ENCODE results near the gene COL17A1.
A peak's percentile ranks its signal among the peaks of the same experiment; 100 is the strongest.

Gene COL17A1

DNA sequence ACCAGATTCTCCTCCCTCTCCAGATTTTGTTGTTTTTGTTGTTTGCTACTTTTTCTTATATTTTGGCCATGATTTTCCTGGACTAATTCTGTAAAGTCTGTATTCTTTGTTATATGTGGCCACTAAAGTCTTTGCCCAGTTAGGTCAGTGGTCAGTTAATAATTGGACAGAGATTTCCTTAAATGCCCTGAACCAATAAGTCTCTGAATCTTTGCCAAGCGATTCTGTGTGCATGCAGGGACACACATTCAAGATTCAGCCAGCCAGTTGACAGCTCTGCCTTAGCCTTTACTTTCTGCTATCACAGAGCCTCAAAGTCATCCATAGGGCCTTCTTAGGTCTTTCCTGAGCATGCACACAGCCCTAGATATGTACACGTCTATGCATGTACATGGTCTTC is 11.0 kb upstream of the COL17A1 start:
- DNase-seq: no peak

GRCh38 chr10:104092749-104093148 is 7.1 kb upstream of the COL17A1 start:
- no peak for DNase-seq

DNA sequence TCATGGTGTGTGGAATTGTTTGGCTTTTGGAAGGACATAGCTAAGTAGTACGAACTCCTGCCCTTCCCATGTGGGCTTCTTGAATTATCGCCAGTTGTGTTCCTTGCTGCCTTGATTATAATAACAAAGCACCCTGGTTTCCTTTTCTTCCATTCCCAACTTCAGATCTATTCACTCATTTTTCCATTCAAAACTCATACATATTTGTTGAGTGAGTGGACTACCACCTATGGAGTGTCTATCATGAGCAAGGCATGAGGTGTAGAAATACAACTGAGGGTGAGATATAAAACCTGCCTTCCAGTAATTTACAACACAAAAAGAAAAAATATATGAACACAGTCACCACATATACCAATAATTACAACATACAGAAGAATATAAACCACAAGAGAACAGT is 4.9 kb upstream of the COL17A1 start:
- no peak for DNase-seq

DNA sequence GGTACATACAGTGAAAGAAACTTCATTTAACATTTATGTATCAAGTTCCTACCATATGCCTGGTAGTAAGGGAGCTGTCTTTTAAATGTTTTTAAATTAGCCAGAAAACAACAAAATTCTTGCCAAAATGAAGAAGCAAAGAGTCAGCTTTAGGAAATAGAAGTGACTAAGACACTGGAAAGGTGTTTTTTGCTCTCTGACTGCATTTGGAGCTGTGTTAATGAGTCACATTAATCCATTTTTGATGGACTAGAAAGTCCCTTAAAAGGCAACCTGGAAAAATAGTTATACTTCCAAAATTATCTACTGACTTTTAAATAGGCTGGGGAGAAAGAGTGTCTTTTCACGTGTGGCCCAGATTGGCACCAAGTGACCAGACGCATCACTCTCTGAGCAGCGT is 3.9 kb upstream of the COL17A1 start:
- DNase-seq: no peak

- DNase-seq: no peak
These were observed 2.6 kb upstream of the COL17A1 start for GRCh38 chr10:104088239-104088638.

GRCh38 chr10:104084482-104085142 is 1.1 kb downstream of the COL17A1 start:
- no peak for DNase-seq

DNA sequence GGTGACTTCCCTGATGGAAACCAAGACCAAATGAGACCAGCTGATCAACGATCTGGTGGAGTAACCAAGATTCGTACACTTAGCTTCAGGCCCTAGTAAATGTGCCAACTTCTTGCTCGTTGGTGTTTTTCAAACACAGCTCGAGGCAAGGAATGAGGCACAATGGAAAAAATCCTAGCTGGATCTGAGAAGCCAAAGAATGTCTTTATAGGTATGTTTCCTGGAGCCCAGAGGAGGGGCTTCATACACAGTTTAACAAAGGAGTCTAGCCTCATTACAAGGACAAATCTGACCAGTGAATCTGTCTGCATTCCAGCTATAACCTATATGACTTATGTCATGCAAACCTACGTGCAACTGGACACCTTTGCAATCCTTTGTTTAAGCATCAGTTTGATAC is 3.7 kb downstream of the COL17A1 start:
- DNase-seq: no peak

DNA sequence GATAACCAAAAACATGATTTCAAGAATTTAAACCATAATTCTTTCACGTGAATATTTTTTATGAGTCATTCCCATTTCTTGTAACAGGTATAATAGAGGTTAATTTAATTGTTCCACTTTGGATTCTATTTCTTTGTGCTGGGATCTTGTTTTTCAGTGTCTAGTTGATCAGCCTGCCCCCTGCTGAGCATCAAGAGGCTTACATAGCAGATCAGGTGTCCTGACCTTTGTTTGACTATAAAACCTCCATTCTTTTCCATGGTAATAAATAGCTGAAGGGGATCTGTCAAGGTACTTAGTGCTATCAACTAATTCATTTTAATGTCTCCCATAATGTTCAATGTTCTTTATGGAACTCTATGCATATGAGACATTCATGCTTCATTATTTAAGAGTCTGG is 4.9 kb downstream of the COL17A1 start:
- DNase-seq: peak in 1 of 6 experiments; percentile 3

DNA sequence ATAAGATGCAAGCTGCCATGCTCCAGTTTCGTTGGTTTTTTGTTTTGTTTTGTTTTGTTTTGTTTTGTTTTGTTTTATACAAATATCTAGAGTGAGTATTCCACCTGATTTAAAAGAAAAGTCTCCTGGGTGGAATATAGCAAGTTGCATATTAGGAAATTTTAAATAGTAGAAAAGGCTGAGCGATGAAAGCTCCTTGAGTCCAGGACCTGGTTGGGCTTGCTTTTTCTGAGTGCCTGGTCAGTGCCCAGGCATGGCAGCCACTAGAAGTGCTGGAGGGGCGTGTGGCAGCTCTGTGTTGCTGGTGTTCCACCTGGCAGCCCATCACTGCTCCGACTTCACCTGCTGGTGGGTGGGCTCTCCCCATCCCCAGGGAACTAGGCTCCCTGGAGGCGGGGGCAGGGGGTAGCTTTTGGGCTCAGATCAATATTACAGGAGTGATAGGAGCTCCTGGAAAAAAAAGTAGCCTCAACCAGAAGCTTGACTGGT is 8.0 kb downstream of the COL17A1 start:
- DNase-seq: no peak

DNA sequence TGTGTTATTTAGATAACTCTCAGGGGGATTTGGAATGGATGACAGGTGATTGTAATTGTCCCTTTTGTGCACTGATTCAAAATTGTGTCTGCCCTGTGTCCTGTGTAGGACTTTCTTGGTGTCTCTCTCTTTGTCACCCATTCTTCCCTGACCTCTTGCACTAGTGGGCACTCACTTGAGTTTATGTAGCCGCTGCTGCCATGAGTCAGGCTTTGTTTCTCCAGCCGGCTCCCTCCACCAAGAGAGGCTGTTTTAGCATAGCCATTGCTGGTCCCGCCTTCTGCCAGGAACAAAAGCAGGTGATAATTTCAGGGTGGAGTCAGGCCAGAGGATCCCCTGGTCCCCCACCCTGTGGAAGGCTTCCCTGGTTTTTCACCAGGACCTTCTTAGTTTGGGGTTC is 8.4 kb downstream of the COL17A1 start:
- DNase-seq: no peak

DNA sequence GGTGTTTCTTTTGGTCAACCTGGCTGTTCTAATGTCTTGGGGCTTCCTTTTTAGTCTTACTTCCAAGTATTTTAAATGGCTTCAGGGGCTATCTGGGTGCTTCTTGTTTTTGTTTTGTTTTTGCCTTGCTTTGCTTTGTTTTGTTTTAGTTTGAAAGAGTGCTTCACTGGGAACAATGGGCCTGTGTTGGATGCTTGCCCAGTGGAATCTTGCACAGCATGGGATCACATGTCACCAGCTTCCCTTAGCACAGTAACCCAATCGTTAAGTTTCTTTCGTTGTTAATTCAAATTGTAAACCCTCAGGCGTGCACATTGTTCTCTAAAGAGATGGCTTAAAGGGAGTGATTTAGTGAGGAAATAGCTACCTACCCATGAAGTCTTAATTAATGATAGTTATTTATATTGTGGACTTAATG is 8.9 kb downstream of the COL17A1 start:
- DNase-seq: no peak

DNA sequence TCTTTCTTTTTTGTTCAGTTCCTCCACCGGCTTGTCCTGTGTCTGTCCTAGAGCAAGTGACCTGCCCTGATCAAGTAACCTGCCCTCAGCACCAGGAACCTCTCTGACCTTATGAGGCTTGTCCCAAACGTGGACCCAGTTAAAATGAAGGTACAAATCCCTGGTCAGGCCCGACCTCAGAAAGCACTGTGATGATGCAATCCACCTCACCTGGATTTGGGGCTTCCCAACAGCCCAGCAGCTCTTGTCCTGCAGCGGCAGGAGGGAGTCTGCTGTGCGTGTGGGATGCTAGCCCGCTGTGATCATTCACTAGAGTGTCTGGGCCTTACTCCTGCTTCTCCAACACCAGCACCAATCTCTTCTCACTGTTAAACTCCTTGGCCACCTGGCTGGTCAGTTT is 11.2 kb downstream of the COL17A1 start:
- DNase-seq: no peak

- DNase-seq: no peak
These were observed 12.9 kb downstream of the COL17A1 start for GRCh38 chr10:104072786-104073185.

DNA sequence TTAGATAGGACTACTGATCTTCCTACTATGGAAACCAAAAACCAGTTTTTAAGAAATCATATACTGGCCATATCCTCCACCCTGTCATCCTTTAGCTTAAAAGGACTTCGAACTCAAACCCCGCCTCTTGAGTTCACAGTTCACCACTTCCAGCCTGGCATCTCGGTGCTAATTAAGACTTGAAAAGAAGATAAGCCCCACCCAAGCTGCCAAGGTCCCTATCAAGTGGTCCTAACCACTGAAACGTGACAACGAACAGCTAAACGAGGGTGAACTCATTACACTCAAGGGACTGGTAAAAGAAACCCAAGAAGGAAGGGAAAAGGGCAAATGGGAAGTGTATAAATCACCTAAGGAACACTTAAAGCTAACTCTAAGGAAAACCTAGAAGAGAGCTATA is 16.1 kb downstream of the COL17A1 start:
- DNase-seq: no peak

DNA sequence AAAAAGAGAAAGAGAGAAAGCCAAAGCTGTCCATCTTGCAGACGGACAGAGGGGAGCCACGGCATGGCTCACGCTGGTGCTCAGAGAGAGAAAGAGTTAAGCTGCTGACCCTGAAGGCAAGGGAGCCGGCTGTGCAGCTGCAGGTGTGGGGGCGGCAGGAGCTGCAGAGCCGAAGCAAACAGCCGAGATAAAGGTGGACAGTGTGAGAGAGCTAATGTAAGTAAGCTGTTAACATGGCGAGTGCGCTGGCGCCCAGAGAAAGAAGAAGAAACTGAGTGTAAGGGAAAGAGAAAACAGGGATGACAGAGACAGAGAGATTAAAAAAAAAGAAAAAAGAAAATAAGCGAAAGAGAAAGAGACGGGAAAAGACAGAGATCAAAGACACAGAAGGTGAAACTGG is 18.2 kb downstream of the COL17A1 start:
- DNase-seq: no peak

GRCh38 chr10:104066945-104067344 is 18.7 kb downstream of the COL17A1 start:
- no peak for DNase-seq

GRCh38 chr10:104065748-104066147 is 19.9 kb downstream of the COL17A1 start:
- no peak for DNase-seq

DNA sequence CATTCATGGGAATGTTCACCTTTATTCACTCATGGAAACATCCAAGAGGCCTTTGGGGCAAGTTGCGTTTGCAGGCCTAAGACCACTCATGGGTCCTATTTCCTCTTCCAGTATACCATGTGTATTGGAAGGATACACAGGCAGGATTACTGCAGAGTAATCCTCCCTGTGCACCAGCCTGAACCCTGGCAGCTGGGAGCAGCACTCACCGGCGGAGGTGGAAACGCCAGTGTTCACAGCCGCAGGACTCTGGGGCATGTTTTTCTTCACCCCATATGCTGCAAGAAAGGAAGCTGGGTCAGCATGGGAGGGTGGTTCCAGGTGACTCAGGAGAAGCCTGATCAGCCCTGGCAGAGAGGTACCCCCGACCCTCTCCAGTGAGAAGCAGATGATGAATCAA is 24.5 kb downstream of the COL17A1 start:
- no peak for DNase-seq

GRCh38 chr10:104059364-104059763 is 26.3 kb downstream of the COL17A1 start:
- DNase-seq: no peak

GRCh38 chr10:104057717-104058116 is 28.0 kb downstream of the COL17A1 start:
- DNase-seq: no peak

GRCh38 chr10:104056619-104057273 is 28.9 kb downstream of the COL17A1 start:
- DNase-seq: no peak

GRCh38 chr10:104054430-104054829 is 31.2 kb downstream of the COL17A1 start:
- no peak for DNase-seq

- DNase-seq: no peak
These were observed 32.5 kb downstream of the COL17A1 start for GRCh38 chr10:104053201-104053600.

GRCh38 chr10:104052431-104052830 is 33.2 kb downstream of the COL17A1 start:
- DNase-seq: no peak
